Testis (tissue), 2 donors: Measurements from ENCODE around the gene NOTCH1.

Source experiments
- CTCF ChIP-seq, 3 experiments: fragments of 450-650 bp in 2 of 3; fragments of 200-600 bp in 1 of 3; sonication (generic) in 1 of 3; IDR thresholded peaks; one replicate each; pipeline ENCODE4 v1.5.1; 2016 to 2019; ENCODE audit warnings: antibody characterized with exemption in 3 of 3, mild to moderate bottlenecking in 2 of 3, moderate library complexity in 1 of 3
- POLR2A ChIP-seq: fragments of 450-650 bp; IDR thresholded peaks from one replicate; pipeline ENCODE4 v1.6.1; 2017; ENCODE audit warnings: antibody characterized with exemption, mild to moderate bottlenecking, moderate library complexity

DNA sequence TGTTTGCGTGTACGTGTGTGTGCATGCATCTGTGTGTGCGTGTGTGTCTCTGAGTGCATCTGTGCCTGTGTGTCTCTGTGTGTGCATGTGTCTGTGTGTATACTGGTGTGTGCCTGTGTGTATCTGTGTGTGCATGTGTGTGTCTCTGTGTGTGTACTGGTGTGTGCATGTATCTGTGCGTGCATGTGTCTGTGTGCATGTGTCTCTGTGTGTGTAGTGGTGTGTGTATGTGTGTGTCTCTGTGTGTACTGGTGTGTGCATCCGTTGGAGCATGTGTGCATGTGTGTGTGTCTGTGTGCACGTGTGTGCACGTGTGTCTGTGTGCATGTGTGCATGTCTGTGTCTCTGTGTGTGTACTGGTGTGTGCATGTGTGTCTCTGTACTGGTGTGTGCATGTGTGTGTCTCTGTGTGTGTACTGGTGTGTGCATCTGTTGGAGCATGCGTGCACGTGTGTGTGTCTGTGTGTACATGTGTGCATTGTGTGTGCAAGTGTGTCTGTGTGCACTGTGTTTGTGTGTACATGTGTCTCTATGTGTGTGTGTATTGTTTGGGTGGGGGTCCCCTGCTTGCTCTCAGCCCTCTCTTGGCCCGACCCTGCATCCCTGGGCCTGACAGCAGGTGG, 23.8 kb upstream of the NOTCH1 start:
- TF ChIP-seq CTCF (IDR thresholded peaks at IDR 0.05) (no peak), POLR2A (no peak)
